HTR-8/SVneo (cell line): Measurements from ENCODE around the gene POC5.
"Not testable (repeated sequence)": the region's sequence is repeated elsewhere in the genome, so short reads cannot be mapped to it uniquely, and the experiment has no call there.

Source experiments
- DNase-seq: peaks from one replicate; pipeline ENCODE4 v3.0.0; 2011; ENCODE audit warnings: low spot score, mixed read lengths; ENCODE audit not compliant: insufficient read length
- FAIRE-seq: peaks from 2 replicates; lab custom pipeline; 2011; peaks lifted over from hg19 to GRCh38; lab: Jason Lieb, UNC

Gene POC5

DNA sequence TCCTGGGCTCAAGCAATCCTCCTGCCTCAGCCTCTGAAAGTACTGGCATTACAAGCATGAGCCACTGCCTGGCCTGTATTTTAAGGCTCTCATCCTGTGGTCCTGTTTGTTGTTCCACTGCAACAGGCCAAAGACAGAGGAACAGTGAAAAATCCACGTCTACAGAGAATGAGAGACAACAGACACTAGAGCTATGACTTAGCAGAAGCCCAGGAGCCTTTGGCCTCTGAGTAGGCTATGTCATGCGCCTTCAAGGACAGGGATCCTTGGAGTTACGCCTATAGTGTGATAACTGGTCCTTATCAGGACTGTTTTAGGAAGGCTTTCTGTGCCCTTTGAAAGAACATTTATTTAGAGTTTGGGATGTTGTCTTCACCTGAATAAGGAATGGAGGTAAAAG, 10.5 kb downstream of the POC5 start:
- FAIRE-seq = no peak
- no peak for DNase-seq

DNA sequence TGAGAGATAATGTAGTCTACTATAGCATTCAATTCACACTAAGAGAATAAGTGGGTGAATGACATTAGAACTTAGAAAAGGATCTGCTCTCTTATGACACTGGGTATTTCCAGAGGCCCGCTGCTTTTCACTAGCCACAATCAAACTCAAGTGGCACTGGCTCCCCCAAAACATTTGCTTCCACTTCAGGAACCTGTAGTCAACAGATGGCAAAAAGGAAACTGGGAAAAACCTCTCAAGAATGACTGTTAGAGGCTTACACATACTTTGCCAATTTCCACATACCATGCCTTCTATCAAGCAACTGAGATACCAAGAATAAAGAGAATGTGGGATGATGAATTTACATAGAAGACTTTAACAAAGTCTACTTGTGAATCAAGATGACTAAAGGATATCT, 11.2 kb downstream of the POC5 start:
- DNase-seq (no peak), FAIRE-seq (no peak)

DNA sequence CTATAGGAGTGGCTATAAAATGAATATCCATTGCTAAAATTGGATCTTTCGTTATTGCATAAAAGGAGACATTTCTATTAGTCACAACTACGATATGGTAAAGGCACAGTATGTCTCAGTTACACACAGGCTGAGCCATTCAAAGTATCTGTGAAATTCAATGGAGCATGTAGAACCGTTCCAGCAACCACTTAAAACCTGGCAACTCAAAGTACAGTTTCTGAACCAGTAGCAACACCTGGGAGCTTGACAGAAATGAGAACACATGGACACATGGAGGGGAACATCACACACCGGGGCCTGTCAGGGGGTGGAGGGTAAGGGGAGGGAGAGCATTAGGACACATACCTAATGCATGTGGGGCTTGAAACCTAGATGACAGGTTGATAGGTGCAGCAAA, 15.4 kb downstream of the POC5 start:
- FAIRE-seq (no peak), DNase-seq (no peak)

DNA sequence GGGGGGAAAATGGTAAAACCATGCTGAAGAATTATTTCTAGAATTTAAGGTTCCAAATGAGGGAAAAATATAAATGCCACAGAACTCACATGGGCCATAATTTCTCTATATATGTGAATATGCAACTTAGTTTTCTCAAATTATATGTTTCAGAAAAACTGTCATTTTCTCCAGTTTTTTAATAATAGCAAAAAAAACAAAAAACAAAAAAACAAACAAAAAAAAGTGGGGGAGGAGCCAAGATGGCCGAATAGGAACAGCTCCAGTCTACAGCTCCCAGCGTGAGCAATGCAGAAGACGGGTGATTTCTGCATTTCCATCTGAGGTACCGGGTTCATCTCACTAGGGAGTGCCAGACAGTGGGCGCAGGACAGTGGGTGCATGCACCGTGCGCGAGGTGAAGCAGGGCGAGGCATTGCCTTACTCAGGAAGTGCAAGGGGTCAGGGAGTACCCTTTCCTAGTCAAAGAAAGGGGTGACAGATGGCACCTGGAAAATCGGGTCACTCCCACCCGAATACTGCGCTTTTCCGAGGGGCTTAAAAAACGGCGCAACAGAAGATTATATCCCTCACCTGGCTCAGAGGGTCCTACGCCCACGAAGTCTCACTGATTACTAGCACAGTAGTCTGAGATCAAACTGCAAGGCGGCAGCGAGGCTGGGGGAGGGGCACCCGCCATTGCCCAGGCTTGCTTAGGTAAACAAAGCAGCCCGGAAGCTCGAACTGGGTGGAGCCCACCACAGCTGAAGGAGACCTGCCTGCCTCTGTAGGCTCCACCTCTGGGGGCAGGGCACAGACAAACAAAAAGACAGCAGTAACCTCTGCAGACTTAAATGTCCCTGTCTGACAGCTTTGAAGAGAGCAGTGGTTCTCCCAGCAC, 21.5 kb downstream of the POC5 start:
- FAIRE-seq = not testable (repeated sequence)

DNA sequence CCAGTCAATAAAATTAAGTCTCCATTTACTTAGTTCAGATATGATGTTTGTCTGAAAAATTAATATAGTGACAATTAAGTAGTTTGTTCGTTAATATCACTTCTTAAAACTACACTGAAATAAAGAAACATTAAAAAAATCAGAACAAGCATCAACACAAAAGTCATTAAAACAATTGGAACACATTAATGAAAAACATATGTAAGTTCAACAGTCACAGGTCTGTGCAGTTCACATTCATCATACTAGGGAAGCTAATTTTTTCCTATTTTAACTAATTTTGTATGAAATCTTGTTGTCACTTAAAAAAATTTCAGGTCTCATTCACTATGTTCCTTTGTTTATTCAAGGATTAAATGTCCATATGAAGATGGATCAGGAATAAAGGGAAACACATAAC, 22.5 kb downstream of the POC5 start:
- no peak for FAIRE-seq
- DNase-seq = no peak

More for the DNA sequence above, 21.5 kb downstream of the POC5 start:
- DNase-seq = not testable (repeated sequence)

DNA sequence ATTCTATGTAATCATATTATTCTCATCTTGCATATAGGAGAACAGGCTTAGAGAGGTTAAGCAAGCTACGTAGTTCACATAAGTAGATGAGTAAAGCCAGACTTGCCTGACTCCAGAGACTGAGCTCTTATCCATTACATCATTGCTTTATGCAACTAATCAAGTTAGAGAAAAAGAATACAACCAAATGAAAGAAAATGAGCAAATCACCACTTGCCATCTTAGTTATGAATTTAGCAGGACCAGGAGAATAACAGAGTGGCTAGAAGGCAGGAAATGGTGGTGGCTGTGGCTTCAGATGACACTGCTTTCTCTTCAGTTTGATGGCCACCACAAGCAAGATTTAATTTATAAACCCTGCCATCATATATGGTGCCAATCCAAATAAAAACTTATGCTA, 26.6 kb downstream of the POC5 start:
- FAIRE-seq = no peak
- no peak for DNase-seq

DNA sequence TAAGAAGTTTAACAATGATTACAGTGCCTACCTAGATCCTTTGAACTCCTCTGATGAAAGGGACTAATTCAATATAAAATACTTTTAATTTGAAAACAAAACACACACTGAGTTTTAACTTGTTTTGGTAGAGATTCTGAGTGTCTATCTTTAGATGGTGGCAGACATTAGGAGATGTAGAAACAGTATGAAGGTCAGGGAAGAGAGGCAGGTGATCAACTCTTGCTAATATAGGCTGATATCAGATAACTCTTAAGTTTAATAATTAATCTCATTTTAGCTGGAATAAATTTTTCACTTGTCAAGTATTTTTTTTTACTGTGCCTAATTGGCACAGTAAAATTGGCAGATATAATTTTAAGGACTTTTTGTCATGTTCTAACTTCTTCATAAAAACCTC, 30.8 kb downstream of the POC5 start:
- FAIRE-seq (no peak), DNase-seq (no peak)

DNA sequence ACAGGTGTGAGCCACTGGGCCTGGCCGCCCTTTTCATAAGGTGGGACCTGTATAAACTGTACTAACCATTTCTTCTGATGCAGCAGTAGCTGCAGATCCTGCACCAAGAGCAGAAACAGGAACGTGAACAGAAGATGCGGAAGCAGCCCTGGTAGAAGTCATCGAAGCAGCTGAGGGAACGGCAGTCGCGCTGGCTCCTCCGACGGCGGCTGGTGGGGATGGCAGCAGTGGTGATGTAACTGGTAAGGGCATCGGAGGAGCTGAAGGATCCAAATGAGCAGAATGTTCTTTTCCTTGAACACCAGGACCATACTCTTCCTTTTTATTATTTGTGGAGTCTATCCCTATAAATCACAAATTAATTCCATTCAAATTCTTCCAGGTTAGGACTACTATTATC, 32.1 kb downstream of the POC5 start:
- no peak for FAIRE-seq
- DNase-seq = no peak

DNA sequence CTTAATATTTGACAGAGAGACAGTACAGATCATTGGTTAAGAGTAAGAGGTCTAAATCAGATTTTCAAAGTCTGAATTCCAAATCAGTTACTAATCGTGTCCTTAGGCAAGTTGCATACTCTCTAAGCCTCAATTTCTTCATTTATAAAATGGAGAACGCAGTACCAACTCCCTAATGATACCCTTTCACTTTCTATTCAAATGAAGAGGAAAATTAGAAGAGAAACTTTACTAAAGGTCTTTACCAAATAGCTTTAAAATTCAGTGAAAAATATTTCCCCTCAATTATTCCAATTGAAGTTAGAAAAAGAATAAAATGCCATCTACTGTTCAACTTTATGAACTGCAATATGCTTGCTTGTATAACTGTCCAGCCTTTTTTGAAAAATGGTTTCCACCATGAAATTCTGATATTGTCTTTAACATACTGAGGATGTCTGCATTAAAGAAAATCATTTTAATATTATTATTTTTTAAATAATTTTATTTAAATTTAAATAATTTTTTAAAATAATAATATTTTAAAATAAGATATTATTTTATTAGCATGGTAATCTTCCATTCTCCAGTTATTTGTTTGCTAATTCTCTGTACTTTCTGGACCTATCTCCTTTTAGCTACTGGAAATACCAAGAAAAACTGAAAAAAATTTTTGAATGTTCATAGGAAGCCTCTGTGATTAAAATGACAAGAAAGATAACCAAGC, 36.0 kb downstream of the POC5 start:
- FAIRE-seq (no peak), DNase-seq (peak; percentile 25)

DNA sequence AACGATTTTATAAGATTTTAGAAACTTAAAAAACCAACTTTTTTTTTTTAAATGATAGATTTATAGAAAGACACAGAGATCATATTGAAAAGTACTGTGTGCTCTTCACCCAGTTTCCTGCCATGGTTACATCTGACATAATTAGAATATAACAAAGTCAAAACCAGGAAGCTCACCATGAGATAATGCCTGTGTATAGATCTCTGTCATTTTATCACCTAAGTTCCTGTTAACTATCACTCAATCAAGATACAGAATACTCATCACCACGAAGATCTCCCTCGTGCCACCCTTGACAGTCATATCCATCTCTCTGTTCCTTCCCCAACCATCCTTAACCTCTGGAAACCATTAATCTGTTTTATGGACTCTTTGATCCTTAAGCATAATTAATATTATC, 39.1 kb downstream of the POC5 start:
- FAIRE-seq (no peak), DNase-seq (no peak)

DNA sequence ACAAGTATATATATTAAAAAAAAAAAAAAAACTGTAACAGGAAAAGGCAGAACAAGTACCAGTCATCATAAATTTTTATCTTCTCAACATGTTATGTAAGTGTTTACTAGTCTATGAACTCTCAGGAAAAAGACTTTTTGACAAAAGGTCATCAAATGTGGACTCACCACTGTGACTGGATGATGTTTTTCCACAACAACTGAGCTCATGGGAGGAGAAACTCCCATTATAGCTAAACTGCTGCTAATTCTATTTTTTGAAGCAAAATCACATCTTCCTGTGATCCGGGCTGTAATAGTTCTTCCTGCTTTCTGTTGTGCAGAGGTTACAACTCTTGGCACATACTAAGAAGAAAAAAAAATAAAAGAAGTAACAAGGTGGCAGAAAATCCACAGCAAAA, 39.6 kb downstream of the POC5 start:
- FAIRE-seq (no peak), DNase-seq (no peak)

DNA sequence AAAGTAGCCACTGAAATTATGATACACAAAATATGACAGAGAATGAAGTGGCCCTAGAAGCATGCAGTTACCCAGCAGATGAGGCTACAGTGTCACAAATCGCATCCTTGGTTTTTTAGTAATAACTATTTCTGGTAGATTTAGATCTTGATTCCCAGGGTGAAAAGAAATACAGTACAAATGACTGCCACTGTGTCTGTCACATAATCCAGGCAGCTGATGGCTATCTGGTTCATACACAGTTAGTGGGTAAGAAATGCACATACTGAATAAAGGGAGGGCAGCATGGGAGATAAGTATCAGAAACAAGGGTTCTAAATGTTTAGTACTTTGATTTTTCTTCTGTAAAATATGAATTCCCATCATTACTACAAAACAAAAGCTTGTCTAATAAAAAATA, 41.5 kb downstream of the POC5 start:
- FAIRE-seq = no peak
- DNase-seq = no peak

DNA sequence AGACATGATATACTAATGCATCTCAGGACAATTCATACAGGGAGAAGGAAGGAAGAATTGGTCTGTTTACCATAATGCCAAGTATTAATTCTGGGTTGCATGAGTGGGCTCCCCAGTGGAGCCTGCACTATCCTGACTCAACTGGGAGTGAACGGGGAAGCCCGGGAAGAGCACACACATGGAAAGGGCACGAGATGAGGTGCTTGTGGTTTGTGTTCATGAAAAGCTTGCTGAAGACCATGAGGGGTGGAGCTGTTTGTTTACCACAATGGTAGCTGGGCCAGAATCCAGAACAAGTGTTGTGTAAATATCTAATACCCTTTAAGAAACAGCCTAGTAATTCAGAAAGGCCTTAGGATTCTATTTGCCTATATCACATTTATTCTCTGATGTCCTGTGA, 44.6 kb downstream of the POC5 start:
- FAIRE-seq (no peak), DNase-seq (no peak)

DNA sequence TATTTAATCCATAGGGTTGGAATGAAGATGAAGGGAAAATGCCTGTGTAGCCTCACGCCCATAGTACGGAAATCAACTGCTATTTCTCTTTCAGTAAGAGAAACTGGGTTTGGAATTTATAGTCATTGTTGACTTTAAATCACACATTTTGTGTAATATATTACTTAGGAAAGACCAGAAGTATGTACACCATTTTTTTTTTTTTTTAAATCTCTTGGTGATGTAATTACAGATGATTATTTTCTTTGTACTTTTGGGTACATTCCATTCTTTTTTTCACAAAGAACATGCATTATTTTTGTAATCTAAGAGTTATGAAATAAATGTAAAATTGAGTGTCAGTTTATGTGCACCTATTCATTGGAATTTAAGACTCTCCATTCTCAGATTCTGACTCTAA, 45.7 kb downstream of the POC5 start:
- FAIRE-seq (no peak), DNase-seq (no peak)

DNA sequence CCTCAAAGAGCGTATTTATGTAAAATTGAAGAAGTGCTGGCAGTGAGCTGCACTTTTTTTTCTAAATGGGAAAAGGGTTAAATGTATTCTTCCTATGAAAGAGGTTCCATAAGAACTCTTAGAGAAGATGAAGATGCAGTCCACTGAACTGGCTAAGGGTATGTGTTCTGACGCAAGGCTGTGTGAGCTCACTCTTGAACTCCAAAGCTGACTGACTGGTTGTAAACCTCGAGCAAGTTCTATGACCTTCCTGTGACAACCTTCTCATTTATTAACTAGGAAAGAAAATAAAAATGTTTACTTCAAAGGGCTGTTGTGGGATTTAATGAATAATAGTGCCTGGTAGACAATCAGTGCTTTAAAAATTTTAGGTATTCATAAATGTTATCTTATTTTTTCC, 46.7 kb downstream of the POC5 start:
- DNase-seq (no peak), FAIRE-seq (no peak)

DNA sequence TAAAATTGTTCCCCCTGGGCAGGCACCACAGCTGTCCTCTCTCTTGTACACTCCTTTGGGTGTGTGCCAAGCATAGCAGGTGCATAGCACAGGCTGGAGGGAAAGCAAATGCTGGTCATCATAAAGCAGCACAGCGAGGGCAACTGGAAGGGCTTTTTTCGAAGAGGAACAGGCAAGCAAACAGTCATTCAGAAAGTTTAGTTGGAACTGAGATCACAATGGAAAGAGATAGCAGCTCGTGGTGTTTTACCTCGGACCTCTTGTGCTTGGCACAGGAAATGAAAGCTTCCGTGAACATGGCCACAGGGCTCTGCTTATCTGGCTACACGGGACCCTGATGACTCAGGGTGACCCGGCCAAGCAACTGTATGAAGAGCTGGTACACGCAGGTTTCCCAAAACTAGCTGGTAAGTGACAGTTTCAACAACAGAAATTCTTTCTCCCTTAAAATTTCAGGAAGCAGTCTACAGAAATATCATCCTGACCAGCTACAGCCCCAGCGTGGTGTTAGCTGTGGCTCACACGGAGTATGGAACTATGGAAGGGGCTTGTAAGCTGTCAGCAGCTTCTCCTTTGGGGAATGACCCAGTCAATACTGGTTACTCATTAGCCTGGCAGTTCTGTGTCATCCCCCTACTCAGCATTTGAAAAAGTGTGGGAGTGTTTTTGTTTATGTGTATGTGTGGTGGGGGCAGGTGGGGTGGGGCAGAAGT, 48.1 kb downstream of the POC5 start:
- peak; percentile 19 for DNase-seq
- peak; percentile 20 for FAIRE-seq

DNA sequence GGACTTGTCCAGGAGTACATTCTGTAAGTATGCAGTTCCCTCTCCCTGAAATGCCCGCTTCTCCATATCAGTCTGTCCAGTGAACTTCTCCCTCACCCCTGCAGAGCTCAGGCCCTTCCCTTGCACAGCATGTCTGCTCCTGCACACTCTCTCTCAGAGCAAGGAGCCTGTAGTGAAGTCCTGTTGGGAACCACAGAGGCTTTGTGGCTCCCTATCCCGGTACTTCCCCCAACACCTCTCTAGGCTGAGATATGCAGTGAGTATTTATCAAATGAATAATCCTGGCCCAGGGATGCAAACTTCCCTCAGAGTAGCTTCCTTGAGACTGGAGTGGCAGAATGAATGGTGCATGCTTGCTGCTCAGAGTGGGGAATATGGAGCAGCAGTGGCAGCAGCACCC, 48.8 kb downstream of the POC5 start:
- FAIRE-seq = no peak

DNA sequence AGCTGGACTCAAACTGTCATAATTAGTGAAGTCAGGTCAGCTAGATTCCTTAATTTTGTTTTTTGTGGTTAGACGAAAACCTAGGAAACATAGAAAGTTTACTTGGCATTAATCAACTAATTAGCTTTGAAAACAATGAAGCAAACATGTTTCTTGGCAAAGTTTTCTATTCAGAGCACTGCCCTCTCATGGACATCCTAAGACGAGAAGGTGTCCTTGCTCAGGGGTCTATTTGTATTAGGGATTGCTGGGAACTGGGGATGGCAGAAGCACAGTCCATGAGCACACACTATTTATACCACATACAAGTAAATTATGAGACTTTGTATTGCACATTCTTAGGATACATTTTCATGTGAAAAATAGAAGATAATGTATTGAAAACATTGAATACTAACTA, 49.7 kb downstream of the POC5 start:
- DNase-seq = no peak
- no peak for FAIRE-seq

More for the DNA sequence above, 48.8 kb downstream of the POC5 start:
- DNase-seq = no peak

DNA sequence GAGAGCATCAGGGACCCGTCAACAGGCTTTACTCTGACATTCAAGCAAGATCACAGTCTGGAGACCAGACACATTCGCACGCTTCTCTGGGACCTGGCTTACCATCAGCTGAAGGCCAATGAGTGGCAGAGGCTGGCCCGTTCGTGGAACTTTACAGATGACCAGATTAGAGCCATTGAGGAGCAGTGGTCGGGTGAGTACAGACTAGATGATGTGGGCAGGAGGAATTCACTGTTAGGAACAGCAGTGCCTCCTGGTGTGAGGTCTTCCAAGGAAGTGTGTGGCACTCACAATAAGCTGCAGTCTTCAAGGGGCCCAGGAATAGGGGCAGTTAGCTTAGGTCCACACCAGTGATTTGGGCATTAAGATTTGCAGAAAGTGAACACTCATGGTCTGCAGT, 50.4 kb downstream of the POC5 start:
- FAIRE-seq = no peak
- no peak for DNase-seq

DNA sequence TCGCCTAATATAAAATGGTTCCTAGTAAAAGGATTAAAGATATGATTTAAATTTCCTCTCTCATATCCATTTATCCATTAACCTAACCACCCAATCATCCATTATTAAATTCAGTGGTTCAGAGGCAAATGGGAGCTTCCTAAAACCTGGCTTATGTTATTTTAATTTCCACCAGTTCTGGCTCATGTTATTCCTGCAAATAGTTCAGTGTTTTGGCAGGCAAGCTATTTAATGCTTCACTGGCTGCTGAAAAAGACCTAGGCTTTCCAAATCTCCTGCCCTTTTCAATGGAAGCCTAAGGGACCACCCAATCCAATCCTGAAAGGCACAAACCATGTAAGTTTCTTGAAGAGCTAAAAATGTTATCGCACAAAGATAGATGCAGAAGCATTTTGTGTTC, 52.3 kb downstream of the POC5 start:
- FAIRE-seq = no peak

More for the DNA sequence above, 52.3 kb downstream of the POC5 start:
- no peak for DNase-seq
